HG03097 (cell line): ENCODE results near the gene PDZD4.

ENCODE experiments used
- ATAC-seq: cut with Tn5 transposase; IDR thresholded peaks from one replicate; pipeline ENCODE4 v1.9.1; 2021; ENCODE audit not compliant: unreplicated experiment, low FRiP score

The PDZD4 gene

DNA sequence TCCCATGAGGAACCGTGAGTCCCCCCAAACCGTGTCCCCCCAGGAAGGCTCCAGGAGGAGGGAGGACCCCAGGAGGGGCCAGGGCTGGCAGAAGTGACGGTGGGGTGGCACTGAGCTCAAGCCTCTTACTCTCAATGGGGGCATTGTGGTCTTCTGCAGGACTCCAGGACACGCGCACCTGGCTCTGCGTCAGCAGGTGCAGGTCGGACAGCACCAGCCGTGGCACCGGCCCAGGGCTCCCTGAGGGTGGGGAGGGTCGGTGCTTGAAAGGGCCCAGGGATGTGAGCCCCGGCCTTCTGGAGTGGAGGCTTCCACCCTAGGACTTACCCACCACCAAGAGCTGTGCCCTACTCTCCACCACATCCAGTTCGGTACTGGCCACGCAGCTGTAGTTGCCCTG lies 37.3 kb upstream of the PDZD4 start:
- ATAC-seq: no peak

DNA sequence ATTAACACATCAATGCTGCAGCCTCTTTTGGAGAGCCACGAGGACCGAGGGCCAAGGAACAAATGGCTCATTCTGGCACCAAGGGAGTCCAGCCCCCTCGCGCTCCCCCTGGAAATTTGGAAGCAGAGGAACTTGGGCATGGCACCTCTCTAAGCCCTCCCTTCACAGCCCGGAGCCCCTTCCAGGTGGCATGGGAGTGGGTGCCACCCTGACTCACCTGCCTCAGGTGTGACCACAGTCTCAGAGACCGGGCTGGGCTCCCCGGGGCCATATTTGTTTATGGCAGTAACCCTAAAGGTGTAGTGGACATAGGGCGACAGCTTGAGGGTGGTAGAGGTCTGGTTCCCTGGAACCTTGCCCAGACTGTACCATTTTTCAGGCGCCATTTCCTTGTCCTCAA lies 36.8 kb upstream of the PDZD4 start:
- no peak for ATAC-seq

- ATAC-seq: no peak
These were observed 36.1 kb upstream of the PDZD4 start for GRCh38 chrX:153866302-153867019.

DNA sequence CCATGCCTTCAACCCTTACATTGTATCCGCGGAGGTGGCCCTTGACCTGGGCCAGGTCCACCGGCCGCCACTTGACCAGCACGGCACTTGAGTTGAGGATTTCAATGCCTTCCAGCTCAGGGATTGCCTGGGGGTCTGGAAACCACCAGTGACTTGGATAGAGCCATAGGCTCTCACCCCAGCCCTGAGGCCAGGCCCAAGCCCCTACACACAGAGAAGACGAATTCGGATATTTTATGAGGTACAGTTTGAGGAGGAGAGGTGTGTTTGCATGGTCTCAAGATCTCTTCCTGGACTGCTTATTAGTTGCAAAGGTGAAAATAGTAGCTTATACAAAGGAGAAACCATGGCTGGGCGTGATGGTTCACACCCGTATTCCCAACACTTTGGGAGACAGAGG lies 35.3 kb upstream of the PDZD4 start:
- ATAC-seq: no peak

- ATAC-seq: no peak
These were observed 34.9 kb upstream of the PDZD4 start for GRCh38 chrX:153865321-153865580.

DNA sequence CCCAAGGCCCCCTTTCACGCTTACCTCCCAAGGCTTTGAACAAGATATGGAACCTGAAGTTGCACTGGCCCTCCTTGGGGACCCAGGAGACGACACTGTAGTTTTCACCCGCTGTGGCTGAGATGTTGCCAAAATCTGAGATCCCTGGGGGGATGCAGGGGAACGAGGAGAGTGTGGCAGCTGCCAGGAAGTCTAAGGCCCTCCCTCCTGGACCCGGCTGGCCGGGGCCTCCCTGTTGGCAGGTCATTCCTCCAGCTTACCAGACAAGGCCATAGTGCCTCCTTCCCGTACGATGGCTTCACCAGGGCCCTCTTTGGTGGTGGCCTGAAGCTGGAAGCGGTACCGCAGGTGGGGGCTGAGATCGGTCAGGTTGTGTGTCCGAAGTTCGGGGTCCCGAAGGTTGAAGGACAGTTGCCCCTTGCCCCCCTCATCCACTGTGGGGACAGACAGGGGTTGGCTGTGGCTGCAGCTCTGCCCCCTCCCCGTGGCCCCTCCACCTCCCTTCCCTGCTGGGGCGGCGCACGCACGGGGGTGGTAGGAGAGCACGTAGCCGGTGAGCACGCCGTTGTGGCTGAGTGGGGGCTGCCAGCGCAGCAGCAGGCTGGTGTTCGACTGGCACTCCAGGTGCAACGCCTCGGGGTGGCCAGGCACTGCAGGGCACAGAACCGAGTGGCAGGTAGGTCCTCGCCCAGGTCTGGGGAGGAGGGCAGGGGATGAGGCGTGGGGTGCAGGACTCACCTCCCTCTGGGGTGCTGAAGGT lies 34.4 kb upstream of the PDZD4 start:
- no peak for ATAC-seq

DNA sequence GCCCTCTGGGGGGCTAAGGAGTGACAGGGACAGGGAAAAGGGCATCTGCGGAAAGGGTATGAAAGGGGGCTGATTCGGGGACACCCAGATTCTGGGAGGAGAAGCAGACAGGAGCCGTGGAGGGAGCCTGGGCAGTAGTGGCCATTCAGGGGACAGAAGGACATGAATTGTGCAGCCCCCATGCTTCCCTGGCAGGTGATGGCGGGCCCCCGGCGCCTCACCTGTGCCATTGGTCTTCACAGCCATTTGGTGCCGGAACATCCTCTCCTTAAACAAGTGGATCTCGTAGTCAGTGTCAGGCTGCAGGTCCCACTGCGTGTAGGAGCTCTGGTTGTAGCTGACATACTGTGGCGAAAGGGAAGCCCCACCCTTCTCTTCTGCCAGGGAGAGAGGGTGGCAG lies 33.8 kb upstream of the PDZD4 start:
- ATAC-seq: no peak

DNA sequence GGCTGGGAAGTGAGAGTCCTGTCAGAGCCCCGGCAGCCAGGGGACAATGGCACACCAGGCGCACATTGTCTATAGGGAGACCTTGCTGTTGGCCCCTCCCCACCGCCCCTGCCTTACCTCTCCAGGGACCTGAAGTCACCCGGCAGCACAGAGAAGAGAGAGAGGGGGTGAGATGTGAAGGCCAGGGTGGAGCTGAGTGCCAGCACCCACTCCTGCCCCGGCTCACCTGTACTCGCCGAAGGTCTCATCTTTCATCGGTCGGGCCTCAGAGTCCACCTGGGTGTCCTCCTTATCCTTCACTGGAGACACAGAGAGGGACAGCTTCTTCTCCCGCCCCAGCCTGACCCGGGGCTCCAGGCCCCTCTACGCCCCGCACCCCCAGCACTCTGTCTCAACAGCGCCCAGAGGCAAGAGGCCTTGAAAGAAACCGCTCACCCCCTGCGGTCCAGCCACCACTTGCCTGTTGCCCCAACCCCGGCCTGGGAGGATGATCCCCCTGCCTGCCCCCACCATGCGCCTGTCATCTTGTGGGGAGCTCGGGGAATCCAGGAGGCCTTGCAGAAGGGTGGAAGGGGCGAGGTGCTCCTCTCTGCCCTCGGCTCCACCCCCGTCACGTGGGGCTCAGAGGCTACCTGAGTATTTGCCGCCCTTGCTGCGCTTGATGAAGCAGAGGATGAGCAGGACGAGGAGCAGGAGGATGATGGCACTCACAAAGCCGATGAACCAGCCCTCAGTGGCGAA lies 33.1 kb upstream of the PDZD4 start:
- ATAC-seq: no peak

DNA sequence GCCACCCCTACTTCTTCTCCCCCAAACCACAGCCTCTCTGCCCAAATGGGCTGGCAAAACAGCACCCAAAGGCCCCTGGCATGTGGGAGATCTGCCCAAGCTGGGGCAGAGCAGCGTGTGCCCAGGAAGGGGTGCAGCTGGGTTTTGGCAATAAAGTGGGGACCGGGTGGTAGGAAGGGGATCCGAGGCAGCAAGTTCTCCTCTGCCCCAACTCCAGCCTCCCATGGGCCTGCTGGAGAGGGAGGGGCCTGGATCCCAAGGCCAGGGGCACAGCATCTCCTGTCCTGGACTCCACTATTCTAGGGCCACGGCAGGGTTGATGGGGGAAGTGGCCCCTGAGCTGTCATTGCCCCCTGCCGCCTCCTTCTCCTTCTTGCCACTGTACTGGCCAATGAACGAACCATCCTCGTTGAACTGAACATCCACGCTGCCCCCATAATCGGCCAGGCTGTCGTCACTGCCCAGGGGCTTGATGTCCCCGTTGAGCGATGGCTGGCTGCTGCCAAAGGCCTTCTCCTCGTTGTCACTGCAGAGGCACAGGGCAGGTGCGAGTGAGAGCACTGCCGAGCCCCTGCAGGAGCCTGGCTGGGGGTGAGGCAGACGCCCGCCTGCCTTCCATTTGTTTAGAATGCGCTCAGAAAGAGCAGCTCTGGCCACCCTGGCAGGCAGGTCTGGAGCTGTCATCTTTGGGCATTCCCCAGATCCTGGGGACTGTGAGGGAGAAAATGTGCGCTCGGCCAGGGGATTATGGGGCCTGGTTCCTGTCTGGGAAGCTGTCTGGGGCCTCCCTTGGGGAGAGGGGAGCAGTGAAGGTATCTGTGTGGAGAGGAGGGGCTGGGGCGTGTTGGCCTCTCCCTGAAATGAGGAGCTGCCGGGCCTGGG lies 32.3 kb upstream of the PDZD4 start:
- ATAC-seq: no peak

GRCh38 chrX:153861733-153862310 lies 31.5 kb upstream of the PDZD4 start:
- ATAC-seq: no peak

DNA sequence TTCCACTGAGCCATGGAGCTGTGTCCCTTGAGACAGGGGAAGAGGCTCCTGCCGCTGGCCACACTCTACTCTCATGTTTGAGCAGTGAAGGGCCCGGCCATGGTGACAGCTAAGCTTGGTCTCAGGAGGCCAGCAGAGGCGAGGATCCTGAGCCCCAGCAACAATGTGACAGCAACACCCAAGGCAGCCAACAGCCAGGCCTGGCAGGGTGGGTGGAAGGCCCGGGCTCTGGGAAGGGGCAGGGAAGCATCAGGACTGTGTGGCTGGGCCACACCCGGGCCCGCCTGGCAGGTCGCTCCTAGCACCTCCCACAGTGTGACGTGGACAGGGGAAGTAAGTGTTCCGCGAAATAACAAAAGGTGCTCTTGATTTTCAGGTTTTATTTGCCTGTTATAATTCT lies 30.8 kb upstream of the PDZD4 start:
- ATAC-seq: no peak

GRCh38 chrX:153857348-153857903 lies 27.1 kb upstream of the PDZD4 start:
- no peak for ATAC-seq

- no peak for ATAC-seq
These were observed 24.4 kb upstream of the PDZD4 start for GRCh38 chrX:153854702-153855101.

- no peak for ATAC-seq
These were observed 23.5 kb upstream of the PDZD4 start for GRCh38 chrX:153853902-153854267.

GRCh38 chrX:153853180-153853901 lies 23.0 kb upstream of the PDZD4 start:
- no peak for ATAC-seq

GRCh38 chrX:153851981-153852380 lies 21.6 kb upstream of the PDZD4 start:
- no peak for ATAC-seq

DNA sequence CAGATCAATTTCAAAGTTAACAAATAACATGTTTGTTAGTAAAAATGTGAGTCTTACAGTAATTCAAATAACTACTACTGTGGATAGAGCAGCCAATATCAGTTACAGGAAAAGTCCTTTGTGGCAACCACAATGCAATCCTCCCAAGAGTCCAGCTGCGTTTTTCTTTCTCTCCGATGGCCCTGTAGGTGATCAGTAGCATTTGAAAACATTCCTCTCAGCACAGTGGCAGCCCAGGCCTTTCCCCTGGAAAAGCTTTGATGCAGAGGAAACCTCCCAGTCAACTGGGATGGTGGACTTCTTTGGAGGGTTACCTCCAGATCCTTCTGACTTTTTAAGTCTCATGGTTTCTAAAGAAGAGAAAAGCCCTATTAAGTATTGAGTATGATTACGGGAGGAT lies 18.0 kb upstream of the PDZD4 start:
- ATAC-seq: no peak

DNA sequence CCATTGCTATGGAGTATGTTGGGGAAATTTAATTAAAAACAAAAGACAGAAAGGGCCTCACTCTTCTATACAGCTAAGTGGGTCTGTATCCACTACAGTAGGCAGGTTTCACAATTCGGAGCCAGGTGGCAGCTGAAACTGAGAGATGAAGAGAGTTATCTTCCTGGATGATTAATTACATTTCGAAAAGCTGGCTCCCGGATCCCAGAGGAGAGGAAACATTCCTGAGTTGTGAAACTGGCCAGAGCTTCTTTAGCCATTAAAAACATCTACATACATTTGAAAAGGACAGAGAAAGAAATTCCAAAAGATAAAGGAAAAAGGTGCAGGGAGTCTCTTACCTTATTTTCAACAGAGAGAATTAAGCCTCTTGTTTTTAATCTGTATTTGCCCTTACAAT lies 15.5 kb upstream of the PDZD4 start:
- ATAC-seq: no peak

GRCh38 chrX:153845195-153845594 lies 14.9 kb upstream of the PDZD4 start:
- no peak for ATAC-seq
